Caco-2 (cell line): ENCODE data around the gene TBC1D9B. TPM values are rescaled to one million over a fixed set of nuclear protein-coding genes. Genes with fewer than 3 reads are reported as not detected.

Experiments used
- BruUV-seq: library from RNA; stranded (reverse); fragments of 400-500 nt; replicated peaks from 2 replicates; lab custom pipeline; 2021; lab: Mats Ljungman, UMichigan
- CTCF ChIA-PET: fragments of 300-600 bp; sonication (Branson Sonifier 250); formaldehyde crosslinking; loops from one replicate; lab custom pipeline; 2022; ENCODE audit warnings: antibody characterized with exemption; lab: Charles Lee
- POLR2A ChIA-PET: fragments of 300-600 bp; sonication (Branson Sonifier 250); formaldehyde crosslinking; loops from one replicate; lab custom pipeline; 2022; ENCODE audit warnings: antibody characterized with exemption; lab: Charles Lee
- DNase-seq, 2 experiments: peaks; one replicate each; pipeline versions ENCODE4 v3.0.0 to v3.0.0-alpha.2; 2020 to 2022
- H3K27me3 ChIP-seq: replicated peaks from 2 replicates; pipeline ENCODE4 v1.6.0; 2011; ENCODE audit warnings: low read length; ENCODE audit not compliant: control insufficient read depth, insufficient read depth
- H3K36me3 ChIP-seq: 2 replicates; pipeline ENCODE4 v1.5.1; 2011; ENCODE audit warnings: low read length; ENCODE audit not compliant: control insufficient read depth, insufficient read depth
- H3K4me1 ChIP-seq: fragments of 250-450 bp; sonication (Bioruptor Pico); 2 replicates; pipeline ENCODE4 v1.5.1; 2020; ENCODE audit warnings: mild to moderate bottlenecking
- H3K4me3 ChIP-seq: 2 replicates; pipeline ENCODE4 v1.5.1; 2011; ENCODE audit warnings: low read depth, mild to moderate bottlenecking, control low read depth, low read length
- H3K9me3 ChIP-seq: fragments of 250-450 bp; sonication (Bioruptor Pico); 2 replicates; pipeline ENCODE4 v1.5.1; 2020; ENCODE audit warnings: mild to moderate bottlenecking, moderate library complexity
- H3K27ac Mint-ChIP-seq: one replicate; pipeline ENCODE4 v1.8.0; 2022; ENCODE audit warnings: mixed read lengths; ENCODE audit not compliant: unreplicated experiment
- H3K27me3 Mint-ChIP-seq: one replicate; pipeline ENCODE4 v1.8.0; 2022; ENCODE audit warnings: mixed read lengths; ENCODE audit not compliant: insufficient read depth, unreplicated experiment
- H3K36me3 Mint-ChIP-seq: one replicate; pipeline ENCODE4 v1.8.0; 2022; ENCODE audit warnings: mild to moderate bottlenecking, mixed read lengths; ENCODE audit not compliant: insufficient read depth, unreplicated experiment
- H3K4me1 Mint-ChIP-seq: one replicate; pipeline ENCODE4 v1.8.0; 2022; ENCODE audit warnings: low read depth, mixed read lengths; ENCODE audit not compliant: unreplicated experiment
- H3K4me3 Mint-ChIP-seq: one replicate; pipeline ENCODE4 v1.8.0; 2022; ENCODE audit warnings: mild to moderate bottlenecking, moderate library complexity, mixed read lengths; ENCODE audit not compliant: unreplicated experiment
- H3K9me3 Mint-ChIP-seq: one replicate; pipeline ENCODE4 v1.8.0; 2022; ENCODE audit warnings: mixed read lengths; ENCODE audit not compliant: unreplicated experiment
- CTCF ChIP-seq, 2 experiments: fragments of 200-600 bp in 1 of 2; IDR thresholded peaks; 1 replicate in 1 of 2; 2 replicates in 1 of 2; pipeline versions ENCODE4 v1.5.1 to v1.8.0; 2011 to 2022; ENCODE audit warnings: antibody characterized with exemption in 1 of 2, control low read depth in 1 of 2, inconsistent platforms in 1 of 2, low read depth in 1 of 2, low read length in 1 of 2, mild to moderate bottlenecking in 1 of 2, moderate library complexity in 1 of 2; ENCODE audit not compliant: insufficient read depth in 1 of 2, severe bottlenecking in 1 of 2, unreplicated experiment in 1 of 2
- intact Hi-C: fragments of 100-400 bp; cut with micrococcal nuclease; formaldehyde crosslinking; loops from one replicate; pipeline ENCODE4 v1.10.0; 2022; ENCODE audit not compliant: unreplicated experiment
- total RNA-seq: library from RNA; stranded (reverse); gene quantifications from 2 replicates; pipeline ENCODE4 v1.2.3, GENCODE V29; 2022

Gene TBC1D9B
- total RNA-seq, 1 experiment from 2014 or later: 107 TPM

GRCh38 chr5:179869101-179869500 lies 38.6 kb downstream of the TBC1D9B start:
- no peaks in the 10 kb centered on the region for H3K9me3 Mint-ChIP-seq
- POLR2A ChIA-PET: no interaction called here
- no peaks in the 10 kb centered on the region for H3K27me3 Mint-ChIP-seq
- H3K36me3 Mint-ChIP-seq: peaks cover 39% of the 10 kb centered on the region
- no peak overlapping the region for H3K27ac Mint-ChIP-seq
- no peak for DNase-seq
- H3K4me1 Mint-ChIP-seq: no peaks in the 10 kb centered on the region
- Histone ChIP-seq H3K27me3 (no peaks in the 10 kb centered on the region), H3K36me3 (no peaks in the 10 kb centered on the region; the same call in none of the 2 replicates), H3K9me3 (no peaks in the 10 kb centered on the region), H3K4me1 (no peaks in the 10 kb centered on the region), H3K4me3 (no peak overlapping the region)
- H3K4me3 Mint-ChIP-seq: no peak overlapping the region
- CTCF ChIA-PET: interaction anchor here (1.0 kb wide), 1 partner anchor 10 kb away, joined by 4 read pairs; no protein-coding TSS in a partner anchor
- no peak for TF ChIP-seq CTCF (IDR thresholded peaks at IDR 0.05; ENCODE audit: insufficient read depth in 1 of 2, low read depth in 1 of 2, low read length in 1 of 2, severe bottlenecking in 1 of 2, unreplicated experiment in 1 of 2)
- intact Hi-C loops: no loop called here
- BruUV-seq: no TSS peak

- no peak for DNase-seq
- no peak for TF ChIP-seq CTCF (IDR thresholded peaks at IDR 0.05; ENCODE audit: insufficient read depth in 1 of 2, low read depth in 1 of 2, low read length in 1 of 2, severe bottlenecking in 1 of 2, unreplicated experiment in 1 of 2)
- POLR2A ChIA-PET: no interaction called here
- no TSS peak for BruUV-seq
- Mint-ChIP-seq H3K27me3 (no peaks in the 10 kb centered on the region), H3K9me3 (no peaks in the 10 kb centered on the region), H3K4me1 (no peaks in the 10 kb centered on the region), H3K36me3 (peaks cover 39% of the 10 kb centered on the region), H3K27ac (no peak overlapping the region), H3K4me3 (no peak overlapping the region)
- H3K27me3 ChIP-seq: no peaks in the 10 kb centered on the region
- intact Hi-C loops: no loop called here
- H3K4me3 ChIP-seq: no peak overlapping the region
- H3K9me3 ChIP-seq: no peaks in the 10 kb centered on the region
- CTCF ChIA-PET: no interaction called here
- no peaks in the 10 kb centered on the region for H3K4me1 ChIP-seq
- H3K36me3 ChIP-seq: no peaks in the 10 kb centered on the region; the same call in none of the 2 replicates
Measured at GRCh38 chr5:179868541-179868940, 39.2 kb downstream of the TBC1D9B start.

- no peak for TF ChIP-seq CTCF (IDR thresholded peaks at IDR 0.05; ENCODE audit: insufficient read depth in 1 of 2, low read depth in 1 of 2, low read length in 1 of 2, severe bottlenecking in 1 of 2, unreplicated experiment in 1 of 2)
- DNase-seq: no peak
- H3K27ac Mint-ChIP-seq: no peak overlapping the region
- H3K4me3 Mint-ChIP-seq: no peak overlapping the region
- H3K4me3 ChIP-seq: no peak overlapping the region
- H3K4me1 Mint-ChIP-seq: no peaks in the 10 kb centered on the region
- no peaks in the 10 kb centered on the region for H3K9me3 Mint-ChIP-seq
- CTCF ChIA-PET: interaction anchor here (1.4 kb wide), 1 partner anchor 42 kb away, joined by 4 read pairs; no protein-coding TSS in a partner anchor
- no peaks in the 10 kb centered on the region for H3K9me3 ChIP-seq
- peaks cover 6% of the 10 kb centered on the region for H3K36me3 ChIP-seq
- no peaks in the 10 kb centered on the region for H3K4me1 ChIP-seq
- intact Hi-C loops: no loop called here
- H3K36me3 Mint-ChIP-seq: peaks cover 48% of the 10 kb centered on the region
- no peaks in the 10 kb centered on the region for H3K27me3 Mint-ChIP-seq
- no TSS peak for BruUV-seq
- POLR2A ChIA-PET: no interaction called here
- no peaks in the 10 kb centered on the region for H3K27me3 ChIP-seq
Measured at GRCh38 chr5:179867476-179867875, 40.2 kb downstream of the TBC1D9B start.
